Thyroid gland (tissue), 4 donors: ENCODE results near the gene NDUFB3. TPM values are rescaled to one million over a fixed set of nuclear protein-coding genes. Genes with fewer than 3 reads are reported as not detected.
A peak's percentile ranks its signal among the peaks of the same experiment; 100 is the strongest.
"Not testable (repeated sequence)": the region's sequence is repeated elsewhere in the genome, so short reads cannot be mapped to it uniquely, and the experiment has no call there.

ENCODE experiments used
- DNase-seq, 2 donors: peaks; one replicate each; pipeline ENCODE4 v3.0.0-alpha.2; 2019
- H3K27ac ChIP-seq, 3 donors: fragments of 200-600 bp; sonication (generic); 1 replicate in 2 of 3; 2 replicates in 1 of 3; pipeline ENCODE4 v1.5.1; 2016 to 2019; ENCODE audit warnings: mild to moderate bottlenecking in 1 of 3, moderate library complexity in 1 of 3
- H3K27me3 ChIP-seq: fragments of 200-600 bp; sonication (generic); one replicate; pipeline ENCODE4 v1.5.1; 2019
- H3K36me3 ChIP-seq, 2 donors: fragments of 200-600 bp; sonication (generic); one replicate each; pipeline ENCODE4 v1.5.1; 2016 to 2019
- H3K4me1 ChIP-seq, 2 donors: fragments of 200-600 bp; sonication (generic); one replicate each; pipeline ENCODE4 v1.5.1; 2017 to 2019
- H3K4me3 ChIP-seq, 3 donors: fragments of 200-600 bp; sonication (generic); replicated peaks in 1 of 3; 1 replicate in 2 of 3; 2 replicates in 1 of 3; pipeline ENCODE4 v1.5.1; 2016; ENCODE audit warnings: mild to moderate bottlenecking in 1 of 3
- H3K9me3 ChIP-seq: fragments of 200-600 bp; sonication (generic); one replicate; pipeline ENCODE4 v1.5.1; 2017
- POLR2A ChIP-seq, 2 donors: fragments of 450-650 bp; IDR thresholded peaks; one replicate each; pipeline ENCODE4 v1.6.1; 2017; ENCODE audit warnings: antibody characterized with exemption in 2 of 2, mild to moderate bottlenecking in 2 of 2, moderate library complexity in 1 of 2
- WGBS, 2 donors: methylation state at CpG; one replicate each; pipeline ENCODE4 v1.1.5; 2017; 5-methylcytosine and 5-hydroxymethylcytosine counted together
- intact Hi-C: fragments of 100-400 bp; cut with DNase I; formaldehyde crosslinking; loops from one replicate; pipeline ENCODE4 v1.15.1; 2023
- total RNA-seq, 4 donors: library from RNA; depleted of rRNA; stranded (reverse); fragments of >200 nt; gene quantifications; one replicate each; pipeline ENCODE4 v1.2.3, GENCODE V29; 2016
- TF ChIP-seq, protein P1 (sequence below), 6 experiments: fragments of 200-600 bp in 3 of 6; fragments of 450-650 bp in 3 of 6; sonication (generic) in 3 of 6; IDR thresholded peaks; one replicate each; pipeline ENCODE4 v1.5.1; 2016 to 2019; ENCODE audit warnings: antibody characterized with exemption in 6 of 6, mild to moderate bottlenecking in 2 of 6, inconsistent platforms in 1 of 6, moderate library complexity in 1 of 6

NDUFB3 gene
- total RNA-seq, 4 donors from 2014 or later = 42.4 to 95.2 (median 86.5) TPM

DNA sequence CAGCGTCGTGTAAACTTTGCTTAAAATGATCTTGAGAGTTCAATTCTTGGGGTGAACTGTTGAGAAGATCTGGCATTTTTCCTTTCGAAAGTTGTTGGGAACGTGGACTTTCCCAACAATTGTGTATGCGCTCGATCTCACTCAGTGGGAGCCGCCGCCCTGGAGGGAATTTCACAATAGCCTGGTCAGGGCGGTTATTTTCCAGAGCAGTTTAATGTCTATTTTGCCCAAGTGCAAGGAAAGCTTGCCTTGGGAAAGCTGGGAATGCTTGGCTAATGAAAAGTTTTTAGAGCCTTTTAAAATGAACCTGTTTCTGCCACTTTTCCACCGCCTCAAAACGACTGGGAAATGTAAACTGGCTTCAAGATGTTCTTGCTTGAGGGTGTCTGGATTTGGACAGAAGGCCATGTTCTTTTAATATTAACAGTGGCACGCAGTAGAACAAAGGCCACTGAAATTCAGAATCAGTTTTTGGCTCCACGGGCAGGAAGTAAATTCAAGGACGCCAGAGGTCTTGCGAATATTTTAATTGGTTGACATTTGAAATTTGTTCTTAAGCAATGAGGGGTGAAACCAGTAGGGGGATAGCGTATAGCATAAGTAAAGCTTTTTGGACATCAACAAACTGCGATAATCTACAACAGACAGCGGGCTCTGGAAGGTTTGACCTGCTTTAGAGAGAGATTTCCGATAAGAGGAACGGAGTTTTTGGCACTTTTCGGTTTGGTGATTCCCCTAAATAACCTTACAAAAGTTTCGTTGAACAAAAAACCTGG lies 45.3 kb downstream of the NDUFB3 start:
- peak; percentile 63 to 70 for DNase-seq
- Histone ChIP-seq H3K27ac (peak overlapping the region; percentile 98 to 100 (median 99)), H3K4me3 (peak overlapping the region; percentile 63 to 78 (median 66)), H3K9me3 (no peaks in the 10 kb centered on the region), H3K27me3 (no peaks in the 10 kb centered on the region), H3K4me1 (peaks cover 23 to 36% of the 10 kb centered on the region in 2 donors), H3K36me3 (no peaks in the 10 kb centered on the region)
- TF ChIP-seq POLR2A (IDR thresholded peaks at IDR 0.05) = peak in 1 of 2 donors; percentile 57
- TF ChIP-seq, protein P1, sequence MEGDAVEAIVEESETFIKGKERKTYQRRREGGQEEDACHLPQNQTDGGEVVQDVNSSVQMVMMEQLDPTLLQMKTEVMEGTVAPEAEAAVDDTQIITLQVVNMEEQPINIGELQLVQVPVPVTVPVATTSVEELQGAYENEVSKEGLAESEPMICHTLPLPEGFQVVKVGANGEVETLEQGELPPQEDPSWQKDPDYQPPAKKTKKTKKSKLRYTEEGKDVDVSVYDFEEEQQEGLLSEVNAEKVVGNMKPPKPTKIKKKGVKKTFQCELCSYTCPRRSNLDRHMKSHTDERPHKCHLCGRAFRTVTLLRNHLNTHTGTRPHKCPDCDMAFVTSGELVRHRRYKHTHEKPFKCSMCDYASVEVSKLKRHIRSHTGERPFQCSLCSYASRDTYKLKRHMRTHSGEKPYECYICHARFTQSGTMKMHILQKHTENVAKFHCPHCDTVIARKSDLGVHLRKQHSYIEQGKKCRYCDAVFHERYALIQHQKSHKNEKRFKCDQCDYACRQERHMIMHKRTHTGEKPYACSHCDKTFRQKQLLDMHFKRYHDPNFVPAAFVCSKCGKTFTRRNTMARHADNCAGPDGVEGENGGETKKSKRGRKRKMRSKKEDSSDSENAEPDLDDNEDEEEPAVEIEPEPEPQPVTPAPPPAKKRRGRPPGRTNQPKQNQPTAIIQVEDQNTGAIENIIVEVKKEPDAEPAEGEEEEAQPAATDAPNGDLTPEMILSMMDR (IDR thresholded peaks at IDR 0.05) = peak in 4 of 6 experiments; percentile 22 to 46 (median 30)
- 5 to 8% methylated on average over 21 to 22 of the region's 22 CpGs for WGBS, 2 donors
- intact Hi-C loops = loop anchor here (5.0 to 10.0 kb wide), 2 partner anchors 40 to 108 kb away; no protein-coding TSS in a partner anchor

DNA sequence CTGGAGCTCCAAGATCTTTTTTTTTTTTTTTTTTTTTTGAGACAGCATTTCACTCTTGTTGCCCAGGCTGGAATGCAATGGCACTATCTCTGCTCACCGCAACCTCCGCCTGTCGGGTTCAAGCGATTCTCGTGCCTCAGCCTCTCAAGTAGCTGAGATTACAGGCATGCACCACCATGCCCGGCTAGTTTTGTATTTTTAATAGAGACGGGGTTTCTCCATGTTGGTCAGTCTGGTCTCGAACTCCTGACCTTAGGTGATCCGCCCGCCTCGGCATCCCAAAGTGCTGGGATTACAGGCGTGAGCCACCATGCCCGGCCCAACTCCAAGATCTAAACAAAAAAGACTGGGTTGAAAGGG lies 45.9 kb downstream of the NDUFB3 start:
- not testable (repeated sequence) for H3K36me3 ChIP-seq, H3K9me3 ChIP-seq, H3K27me3 ChIP-seq, DNase-seq
- TF ChIP-seq, protein P1 (IDR thresholded peaks at IDR 0.05) = peak in 1 of 6 experiments; percentile 5
- H3K4me1 ChIP-seq = peaks cover 29 to 41% of the 10 kb centered on the region in 2 donors
- peak overlapping the region; percentile 33 to 78 (median 66) for H3K4me3 ChIP-seq
- WGBS, 2 donors = 33 to 38% methylated on average over 13 of the region's 13 CpGs
- intact Hi-C loops = loop anchor here (5.0 to 10.0 kb wide), 2 partner anchors 40 to 107 kb away; no protein-coding TSS in a partner anchor
- peak overlapping the region; percentile 98 to 100 (median 99) for H3K27ac ChIP-seq

DNA sequence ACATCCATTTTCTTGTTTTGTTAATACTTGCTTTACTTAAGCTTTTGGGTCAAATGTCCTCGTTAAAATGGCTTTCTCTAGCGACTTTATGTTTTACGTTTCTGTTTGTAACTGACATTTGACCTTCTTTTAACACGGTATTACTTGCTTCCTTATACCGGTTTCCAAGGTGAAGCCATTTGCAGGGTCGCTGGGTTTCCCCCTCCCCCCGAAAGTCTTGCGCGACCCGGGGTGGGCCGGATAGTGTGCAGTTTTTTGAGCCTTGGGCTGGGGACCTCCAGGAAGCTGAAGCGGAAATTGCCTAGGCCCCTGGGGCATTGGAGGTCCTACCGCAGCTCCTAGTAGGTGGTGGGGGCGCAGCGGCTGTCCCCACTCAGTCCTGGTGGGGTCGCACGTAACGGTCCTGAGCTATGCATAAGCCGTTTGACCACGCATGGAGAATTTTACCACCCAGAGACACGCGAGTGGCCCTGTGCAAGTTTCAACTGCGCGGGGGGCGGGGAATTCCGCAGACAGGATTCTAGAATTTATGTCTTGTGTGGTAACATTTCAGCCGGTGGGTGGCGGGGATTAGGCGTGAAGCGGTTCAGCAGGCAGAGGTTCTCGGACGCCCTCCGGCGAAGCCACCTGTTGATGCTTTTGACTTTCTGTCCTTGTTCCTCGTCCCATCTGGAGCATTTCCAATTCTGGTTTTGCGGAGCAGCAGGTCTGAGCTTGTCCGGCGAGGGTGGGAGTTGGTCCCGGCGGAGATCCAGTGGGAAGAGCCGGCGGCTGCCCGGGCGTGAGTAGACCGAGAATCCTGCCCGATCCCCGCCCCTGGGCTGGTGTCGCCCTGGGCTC lies 46.5 kb downstream of the NDUFB3 start:
- no peaks in the 10 kb centered on the region for H3K27me3 ChIP-seq
- WGBS, 2 donors = 1 to 2% methylated on average over 36 of the region's 48 CpGs

DNA sequence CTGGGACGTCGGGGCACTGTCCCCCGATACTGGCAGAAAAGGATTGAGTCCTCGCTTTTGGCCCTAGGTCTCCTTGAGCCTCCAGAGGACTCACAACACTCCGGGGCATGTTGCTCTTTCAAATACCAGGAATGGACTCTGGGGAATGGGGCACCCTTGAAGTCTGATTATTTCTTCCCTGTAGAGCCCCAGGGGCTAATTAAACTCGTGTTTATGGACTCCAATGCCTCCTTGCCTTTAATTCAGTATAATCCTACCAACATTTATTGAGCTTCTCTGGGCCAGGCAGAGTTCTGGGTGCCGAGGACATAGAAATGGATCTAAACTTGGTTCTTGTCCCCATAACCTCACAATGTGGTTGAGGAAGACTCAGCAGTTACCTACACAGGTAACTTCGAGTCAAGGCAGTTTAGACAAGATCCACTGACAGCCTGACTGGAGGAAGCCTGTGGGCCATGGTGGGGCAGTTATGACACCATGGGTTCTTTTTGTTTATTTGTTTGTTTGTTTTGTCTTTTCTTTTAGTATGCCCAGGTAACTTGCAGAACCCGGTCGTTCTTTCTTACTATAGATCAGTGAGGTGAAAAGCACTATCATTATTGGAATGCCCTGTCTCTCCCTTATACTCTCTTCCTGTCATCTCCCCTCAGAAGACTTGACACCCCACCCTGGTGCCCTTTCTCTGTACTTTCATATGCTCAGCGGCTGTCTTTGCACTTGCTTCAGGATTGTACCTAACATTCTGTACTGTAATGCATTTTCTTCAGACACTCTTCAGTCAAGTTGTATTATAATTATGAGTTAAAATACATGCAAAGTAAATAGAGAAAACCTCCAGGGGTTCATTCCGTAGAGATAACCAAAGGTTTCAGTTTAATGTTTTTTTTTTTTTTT lies 47.4 kb downstream of the NDUFB3 start:
- DNase-seq = no peak
- Histone ChIP-seq H3K4me1 (peaks cover 42 to 53% of the 10 kb centered on the region in 2 donors), H3K27me3 (no peaks in the 10 kb centered on the region), H3K36me3 (no peaks in the 10 kb centered on the region), H3K4me3 (peak overlapping the region; percentile 33 to 78 (median 66)), H3K27ac (peak overlapping the region; percentile 98 to 100 (median 99)), H3K9me3 (no peaks in the 10 kb centered on the region)
- 16 to 21% methylated on average over 10 to 11 of the region's 12 CpGs for WGBS, 2 donors
- TF ChIP-seq POLR2A (IDR thresholded peaks at IDR 0.05) = no peak
- TF ChIP-seq, protein P1 (IDR thresholded peaks at IDR 0.05) = no peak
- intact Hi-C loops = loop anchor here (5.0 to 10.0 kb wide), 2 partner anchors 38 to 106 kb away; no protein-coding TSS in a partner anchor

More for the DNA sequence above, 46.5 kb downstream of the NDUFB3 start:
- TF ChIP-seq, protein P1 (IDR thresholded peaks at IDR 0.05) = peak; percentile 24 to 54 (median 50)
- TF ChIP-seq POLR2A (IDR thresholded peaks at IDR 0.05) = peak in 1 of 2 donors; percentile 85
- Histone ChIP-seq H3K36me3 (no peaks in the 10 kb centered on the region), H3K4me3 (peak overlapping the region; percentile 33 to 78 (median 66)), H3K27ac (peak overlapping the region; percentile 98 to 100 (median 99)), H3K9me3 (no peaks in the 10 kb centered on the region), H3K4me1 (peaks cover 35 to 48% of the 10 kb centered on the region in 2 donors)
- peak; percentile 97 for DNase-seq
- intact Hi-C loops = loop anchor here (5.0 to 10.0 kb wide), 2 partner anchors 39 to 106 kb away; no protein-coding TSS in a partner anchor
